GM23248 (cell line): ENCODE measurements around the gene C18orf63.

Experiments used
- EZH2 ChIP-seq: fragments of 200-600 bp; sonication (generic); IDR thresholded peaks from 2 replicates; pipeline ENCODE4 v1.6.1; 2018; ENCODE audit warnings: antibody characterized with exemption, mild to moderate bottlenecking; ENCODE audit not compliant: insufficient read depth, poor library complexity, severe bottlenecking
- EZH2phosphoT487 ChIP-seq: fragments of 200-600 bp; sonication (generic); IDR thresholded peaks from 2 replicates; pipeline ENCODE4 v1.6.1; 2018; ENCODE audit warnings: antibody characterized with exemption, moderate library complexity, mild to moderate bottlenecking, low read depth; ENCODE audit not compliant: insufficient read depth

GRCh38 chr18:74407888-74408287 lies 92.2 kb downstream of the C18orf63 start:
- no peak for TF ChIP-seq EZH2
- TF ChIP-seq EZH2phosphoT487, result no peak
